ENCODE measurements around the gene SLC6A17. TPM values are rescaled to one million over a fixed set of nuclear protein-coding genes. Genes with fewer than 3 reads are reported as not detected.
A peak's percentile ranks its signal among the peaks of the same experiment; 100 is the strongest.

SLC6A17 gene
- total and polyA plus RNA-seq, 2 donors (not counting 3 experiments of a cell fraction or from before 2014, with no cell fraction given), result 0.03 TPM; not detected in 1

DNA sequence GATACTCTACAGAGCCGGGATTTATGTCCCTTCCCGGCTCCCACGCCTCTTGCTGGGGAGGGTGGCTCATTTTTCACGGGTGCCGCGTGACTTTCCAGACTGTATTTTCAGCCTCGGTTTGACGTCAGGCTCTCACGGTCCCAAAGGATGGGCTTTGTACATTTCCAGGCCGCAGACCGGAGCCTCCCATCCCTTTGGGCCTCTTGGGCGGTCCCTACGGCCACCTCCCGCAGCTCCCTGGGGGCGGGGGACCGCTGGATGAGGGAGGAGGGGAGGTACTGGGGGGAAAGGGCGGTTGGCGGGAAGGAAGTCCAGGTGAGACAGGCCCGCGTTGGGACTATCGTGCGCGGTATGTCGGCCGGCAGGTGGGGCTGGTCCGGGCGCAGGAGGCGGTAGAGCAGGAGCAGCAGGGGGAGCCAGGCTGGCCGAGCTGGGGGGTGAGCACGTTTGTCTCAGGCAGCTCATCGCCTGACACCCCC is 20.1 kb upstream of the SLC6A17 start:
- Histone ChIP-seq H3K9me3 (replicated peaks; ENCODE audit: control insufficient read depth, insufficient read depth, low read length) (no peaks in the 10 kb centered on the region), H3K4me3 (replicated peaks in 1 of 3; ENCODE audit: insufficient read depth in 1 of 3, low read depth in 1 of 3, low read length in 3 of 3) (no peak overlapping the region), H3K4me1 (ENCODE audit: control insufficient read depth, extremely low read depth, insufficient read depth, low read length) (no peaks in the 10 kb centered on the region), H3K4me2 (ENCODE audit: insufficient read depth, low read length) (no peak overlapping the region), H3K9ac (replicated peaks; ENCODE audit: extremely low read depth, insufficient read depth, low read length) (no peak overlapping the region), H3K79me2 (ENCODE audit: control insufficient read depth, insufficient read depth, low read length) (no peaks in the 10 kb centered on the region), H3K36me3 (ENCODE audit: control insufficient read depth in 2 of 2, extremely low read depth in 1 of 2, insufficient read depth in 2 of 2, low read length in 2 of 2) (no peaks in the 10 kb centered on the region), H3K27me3 (ENCODE audit: control insufficient read depth in 2 of 2, insufficient read depth in 2 of 2, low read length in 2 of 2) (peaks cover 25 to 29% of the 10 kb centered on the region in 2 experiments), H2AFZ (ENCODE audit: low read depth, low read length) (no peak overlapping the region), H3K27ac (ENCODE audit: insufficient read depth, low read depth, low read length) (no peak overlapping the region), H4K20me1 (replicated peaks; ENCODE audit: control insufficient read depth, extremely low read depth, insufficient read depth, low read length) (no peaks in the 10 kb centered on the region), H3K9me1 (replicated peaks; ENCODE audit: control insufficient read depth, extremely low read depth, insufficient read depth, low read length) (no peaks in the 10 kb centered on the region)
- peak in 1 of 2 donors; percentile 17 for TF ChIP-seq CTCF (IDR thresholded peaks at IDR 0.05; ENCODE audit: extremely low read depth in 1 of 2, insufficient read depth in 1 of 2, low read depth in 1 of 2, low read length in 2 of 2)
- no peak for TF ChIP-seq EZH2 (IDR thresholded peaks at IDR 0.05; ENCODE audit: borderline replicate concordance, low read depth, low read length, severe bottlenecking)
- DNase-seq (ENCODE audit: low read depth, low spot score) (no peak), FAIRE-seq (no peak)
- ChIA-PET CTCF (no interaction called here), POLR2A (no interaction called here)
- no TSS peak for BruUV-seq (replicated peaks)
- intact Hi-C loops (cut with micrococcal nuclease) (no loop called here), dilution Hi-C loops (cut with MboI; ENCODE audit: extremely low pct_ligation_motif_present, low sequenced_read_pairs) (no loop called here)

DNA sequence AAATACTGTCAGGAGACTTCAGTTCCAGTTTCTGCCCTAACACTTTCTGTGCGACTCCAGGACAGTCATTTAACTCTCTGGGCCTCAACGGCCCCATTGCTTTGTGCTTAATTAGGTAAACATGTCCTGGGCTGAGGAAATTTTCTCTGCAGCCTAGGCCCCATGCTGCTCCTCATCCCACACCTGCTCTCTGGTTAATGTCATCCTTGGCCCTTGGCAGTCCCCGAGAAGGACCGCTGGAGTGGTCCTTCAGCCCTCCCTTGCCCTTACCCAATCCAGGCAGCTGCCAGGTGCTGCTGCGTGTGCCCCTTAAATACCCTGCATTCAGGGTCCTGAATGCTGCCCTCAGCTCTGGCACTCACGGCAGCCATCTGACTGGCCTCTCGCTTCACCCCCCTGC is 19.3 kb upstream of the SLC6A17 start:
- Histone ChIP-seq H3K4me3 (replicated peaks in 1 of 3; ENCODE audit: insufficient read depth in 1 of 3, low read depth in 1 of 3, low read length in 3 of 3) (no peak overlapping the region), H3K27me3 (ENCODE audit: control insufficient read depth in 2 of 2, insufficient read depth in 2 of 2, low read length in 2 of 2) (peaks cover 25 to 29% of the 10 kb centered on the region in 2 experiments), H3K79me2 (ENCODE audit: control insufficient read depth, insufficient read depth, low read length) (no peaks in the 10 kb centered on the region), H3K4me1 (ENCODE audit: control insufficient read depth, extremely low read depth, insufficient read depth, low read length) (no peaks in the 10 kb centered on the region), H3K27ac (ENCODE audit: insufficient read depth, low read depth, low read length) (no peak overlapping the region), H3K9me3 (replicated peaks; ENCODE audit: control insufficient read depth, insufficient read depth, low read length) (no peaks in the 10 kb centered on the region), H4K20me1 (replicated peaks; ENCODE audit: control insufficient read depth, extremely low read depth, insufficient read depth, low read length) (no peaks in the 10 kb centered on the region), H3K4me2 (ENCODE audit: insufficient read depth, low read length) (no peak overlapping the region), H2AFZ (ENCODE audit: low read depth, low read length) (no peak overlapping the region), H3K36me3 (ENCODE audit: control insufficient read depth in 2 of 2, extremely low read depth in 1 of 2, insufficient read depth in 2 of 2, low read length in 2 of 2) (no peaks in the 10 kb centered on the region), H3K9me1 (replicated peaks; ENCODE audit: control insufficient read depth, extremely low read depth, insufficient read depth, low read length) (no peaks in the 10 kb centered on the region), H3K9ac (replicated peaks; ENCODE audit: extremely low read depth, insufficient read depth, low read length) (no peak overlapping the region)
- ChIA-PET CTCF (no interaction called here), POLR2A (no interaction called here)
- DNase-seq (ENCODE audit: low read depth, low spot score) (no peak), FAIRE-seq (no peak)
- dilution Hi-C loops (cut with MboI; ENCODE audit: extremely low pct_ligation_motif_present, low sequenced_read_pairs), result no loop called here
- BruUV-seq (replicated peaks), result no TSS peak
- intact Hi-C loops (cut with micrococcal nuclease), result no loop called here
- TF ChIP-seq JUN (IDR thresholded peaks at IDR 0.05; ENCODE audit: borderline replicate concordance, insufficient read depth, insufficient read length, low read depth) (no peak), MYC (IDR thresholded peaks at IDR 0.05; ENCODE audit: low read depth, low read length) (no peak)
